Measurements from ENCODE around the gene SFXN2. TPM values are rescaled to one million over a fixed set of nuclear protein-coding genes. Genes with fewer than 3 reads are reported as not detected.

Gene SFXN2
- total and polyA plus RNA-seq, 2 experiments from 2014 or later: 5.7 to 6.2 TPM

DNA sequence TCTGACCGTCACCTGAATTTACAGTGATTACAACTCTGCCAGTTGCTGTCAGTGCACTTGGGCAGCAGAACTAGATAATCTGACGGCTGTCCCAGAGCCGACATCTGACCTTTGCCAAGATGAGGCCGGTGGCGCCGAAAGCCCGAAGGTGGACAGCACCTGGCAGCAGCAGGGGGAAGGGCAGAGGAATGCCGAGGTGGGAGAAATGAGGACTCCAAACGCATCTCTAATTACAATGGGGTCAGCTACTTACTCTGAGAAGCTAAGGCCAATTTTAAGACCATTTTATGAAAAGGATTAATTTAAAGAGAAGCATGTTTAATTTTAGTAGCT is 36.4 kb upstream of the SFXN2 start:
- ATAC-seq: 0 out of 3 replicates have a peak, but pooled peaks have one; percentile 2
- Histone ChIP-seq H4K20me1 (replicated peaks; ENCODE audit: insufficient read depth) (no peaks in the 10 kb centered on the region; the same call in 1 of the 2 replicates), H3K4me2 (peak overlapping the region; percentile 72), H3K27me3 (ENCODE audit: insufficient read depth) (no peaks in the 10 kb centered on the region), H3K79me2 (replicated peaks; ENCODE audit: insufficient read depth) (no peaks in the 10 kb centered on the region), H3K4me3 (peak overlapping the region; percentile 27; the same call in 1 of the 2 replicates), H3F3A (replicated peaks; ENCODE audit: low read depth) (peaks cover 25% of the 10 kb centered on the region), H3K4me1 (ENCODE audit: insufficient read depth) (peaks cover 57% of the 10 kb centered on the region), H3K36me3 (ENCODE audit: insufficient read depth) (no peaks in the 10 kb centered on the region), H2AFZ (no peak overlapping the region), H3K9me2 (ENCODE audit: insufficient read depth) (no peaks in the 10 kb centered on the region), H3K27ac (ENCODE audit: low read depth) (peak overlapping the region; percentile 24; the same call in 1 of the 2 replicates)
- H3K27me3 Mint-ChIP-seq (ENCODE audit: insufficient read depth, low read depth, poor library complexity): peaks cover 23% of the 10 kb centered on the region
- H3K36me3 Mint-ChIP-seq (ENCODE audit: low read depth): peaks cover 14% of the 10 kb centered on the region
- no peaks in the 10 kb centered on the region for H3K9me3 Mint-ChIP-seq
- H3K4me1 Mint-ChIP-seq: peaks cover 65% of the 10 kb centered on the region
- H3K4me3 Mint-ChIP-seq: peak overlapping the region; percentile 41; the same call in 2 of the 3 replicates
- TF ChIP-seq, protein P1, sequence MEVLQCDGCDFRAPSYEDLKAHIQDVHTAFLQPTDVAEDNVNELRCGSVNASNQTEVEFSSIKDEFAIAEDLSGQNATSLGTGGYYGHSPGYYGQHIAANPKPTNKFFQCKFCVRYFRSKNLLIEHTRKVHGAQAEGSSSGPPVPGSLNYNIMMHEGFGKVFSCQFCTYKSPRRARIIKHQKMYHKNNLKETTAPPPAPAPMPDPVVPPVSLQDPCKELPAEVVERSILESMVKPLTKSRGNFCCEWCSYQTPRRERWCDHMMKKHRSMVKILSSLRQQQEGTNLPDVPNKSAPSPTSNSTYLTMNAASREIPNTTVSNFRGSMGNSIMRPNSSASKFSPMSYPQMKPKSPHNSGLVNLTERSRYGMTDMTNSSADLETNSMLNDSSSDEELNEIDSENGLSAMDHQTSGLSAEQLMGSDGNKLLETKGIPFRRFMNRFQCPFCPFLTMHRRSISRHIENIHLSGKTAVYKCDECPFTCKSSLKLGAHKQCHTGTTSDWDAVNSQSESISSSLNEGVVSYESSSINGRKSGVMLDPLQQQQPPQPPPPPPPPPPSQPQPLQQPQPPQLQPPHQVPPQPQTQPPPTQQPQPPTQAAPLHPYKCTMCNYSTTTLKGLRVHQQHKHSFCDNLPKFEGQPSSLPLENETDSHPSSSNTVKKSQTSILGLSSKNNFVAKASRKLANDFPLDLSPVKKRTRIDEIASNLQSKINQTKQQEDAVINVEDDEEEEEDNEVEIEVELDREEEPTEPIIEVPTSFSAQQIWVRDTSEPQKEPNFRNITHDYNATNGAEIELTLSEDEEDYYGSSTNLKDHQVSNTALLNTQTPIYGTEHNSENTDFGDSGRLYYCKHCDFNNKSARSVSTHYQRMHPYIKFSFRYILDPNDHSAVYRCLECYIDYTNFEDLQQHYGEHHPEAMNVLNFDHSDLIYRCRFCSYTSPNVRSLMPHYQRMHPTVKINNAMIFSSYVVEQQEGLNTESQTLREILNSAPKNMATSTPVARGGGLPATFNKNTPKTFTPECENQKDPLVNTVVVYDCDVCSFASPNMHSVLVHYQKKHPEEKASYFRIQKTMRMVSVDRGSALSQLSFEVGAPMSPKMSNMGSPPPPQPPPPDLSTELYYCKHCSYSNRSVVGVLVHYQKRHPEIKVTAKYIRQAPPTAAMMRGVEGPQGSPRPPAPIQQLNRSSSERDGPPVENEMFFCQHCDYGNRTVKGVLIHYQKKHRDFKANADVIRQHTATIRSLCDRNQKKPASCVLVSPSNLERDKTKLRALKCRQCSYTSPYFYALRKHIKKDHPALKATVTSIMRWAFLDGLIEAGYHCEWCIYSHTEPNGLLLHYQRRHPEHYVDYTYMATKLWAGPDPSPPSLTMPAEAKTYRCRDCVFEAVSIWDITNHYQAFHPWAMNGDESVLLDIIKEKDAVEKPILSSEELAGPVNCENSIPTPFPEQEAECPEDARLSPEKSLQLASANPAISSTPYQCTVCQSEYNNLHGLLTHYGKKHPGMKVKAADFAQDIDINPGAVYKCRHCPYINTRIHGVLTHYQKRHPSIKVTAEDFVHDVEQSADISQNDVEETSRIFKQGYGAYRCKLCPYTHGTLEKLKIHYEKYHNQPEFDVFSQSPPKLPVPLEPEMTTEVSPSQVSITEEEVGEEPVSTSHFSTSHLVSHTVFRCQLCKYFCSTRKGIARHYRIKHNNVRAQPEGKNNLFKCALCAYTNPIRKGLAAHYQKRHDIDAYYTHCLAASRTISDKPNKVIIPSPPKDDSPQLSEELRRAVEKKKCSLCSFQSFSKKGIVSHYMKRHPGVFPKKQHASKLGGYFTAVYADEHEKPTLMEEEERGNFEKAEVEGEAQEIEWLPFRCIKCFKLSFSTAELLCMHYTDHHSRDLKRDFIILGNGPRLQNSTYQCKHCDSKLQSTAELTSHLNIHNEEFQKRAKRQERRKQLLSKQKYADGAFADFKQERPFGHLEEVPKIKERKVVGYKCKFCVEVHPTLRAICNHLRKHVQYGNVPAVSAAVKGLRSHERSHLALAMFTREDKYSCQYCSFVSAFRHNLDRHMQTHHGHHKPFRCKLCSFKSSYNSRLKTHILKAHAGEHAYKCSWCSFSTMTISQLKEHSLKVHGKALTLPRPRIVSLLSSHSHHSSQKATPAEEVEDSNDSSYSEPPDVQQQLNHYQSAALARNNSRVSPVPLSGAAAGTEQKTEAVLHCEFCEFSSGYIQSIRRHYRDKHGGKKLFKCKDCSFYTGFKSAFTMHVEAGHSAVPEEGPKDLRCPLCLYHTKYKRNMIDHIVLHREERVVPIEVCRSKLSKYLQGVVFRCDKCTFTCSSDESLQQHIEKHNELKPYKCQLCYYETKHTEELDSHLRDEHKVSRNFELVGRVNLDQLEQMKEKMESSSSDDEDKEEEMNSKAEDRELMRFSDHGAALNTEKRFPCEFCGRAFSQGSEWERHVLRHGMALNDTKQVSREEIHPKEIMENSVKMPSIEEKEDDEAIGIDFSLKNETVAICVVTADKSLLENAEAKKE (CRISPR knock-in tag; IDR thresholded peaks at IDR 0.05): no peak
- TF ChIP-seq EZH2phosphoT487 (IDR thresholded peaks at IDR 0.05; ENCODE audit: unreplicated experiment): no peak
- H3K27ac Mint-ChIP-seq: 0 out of 2 replicates have a peak overlapping the region, but pooled peaks have one; percentile 58
- DNase-seq (ENCODE audit: low spot score): no peak

DNA sequence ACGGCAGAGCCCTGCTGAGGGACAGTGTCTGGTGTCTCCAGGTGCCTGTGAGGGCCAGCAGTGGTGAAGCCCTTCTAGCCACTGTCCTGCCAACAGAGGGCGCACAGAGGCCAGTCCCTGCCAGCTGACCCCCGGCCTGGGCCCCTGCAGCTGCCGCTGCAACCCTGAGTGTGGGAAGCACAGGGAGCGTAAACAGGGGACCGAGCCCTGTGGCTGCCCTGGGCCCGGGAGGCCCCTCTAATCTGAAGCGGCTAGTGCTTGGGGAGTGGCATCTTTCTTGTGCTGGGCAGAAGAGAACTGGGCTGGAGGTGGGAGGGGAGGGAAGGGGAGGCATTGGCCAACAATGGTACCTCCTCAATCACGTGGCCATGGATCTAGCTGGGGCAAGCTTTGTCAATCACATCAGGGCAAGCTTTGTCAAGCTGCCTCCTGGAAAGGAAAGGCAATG is 35.6 kb upstream of the SFXN2 start:
- no peak overlapping the region for H2AFZ ChIP-seq
- H3K27me3 ChIP-seq (ENCODE audit: insufficient read depth): no peaks in the 10 kb centered on the region
- H3K4me2 ChIP-seq: peak overlapping the region; percentile 72
- H3K4me1 Mint-ChIP-seq: peaks cover 57% of the 10 kb centered on the region
- no peaks in the 10 kb centered on the region for H3K9me3 Mint-ChIP-seq
- H4K20me1 ChIP-seq (replicated peaks; ENCODE audit: insufficient read depth): no peaks in the 10 kb centered on the region; the same call in 1 of the 2 replicates
- H3K27ac Mint-ChIP-seq: peak overlapping the region; percentile 86; the same call in 1 of the 2 replicates
- H3F3A ChIP-seq (replicated peaks; ENCODE audit: low read depth): peaks cover 20% of the 10 kb centered on the region
- no peaks in the 10 kb centered on the region for H3K9me2 ChIP-seq (ENCODE audit: insufficient read depth)
- DNase-seq (ENCODE audit: low spot score) (peak; percentile 93), ATAC-seq (peak; percentile 87)
- H3K27me3 Mint-ChIP-seq (ENCODE audit: insufficient read depth, low read depth, poor library complexity): peaks cover 18% of the 10 kb centered on the region
- no peaks in the 10 kb centered on the region for H3K79me2 ChIP-seq (replicated peaks; ENCODE audit: insufficient read depth)
- peak overlapping the region; percentile 28; the same call in 1 of the 2 replicates for H3K4me3 ChIP-seq
- peaks cover 19% of the 10 kb centered on the region for H3K36me3 Mint-ChIP-seq (ENCODE audit: low read depth)
- peak overlapping the region; percentile 51; the same call in 1 of the 2 replicates for H3K27ac ChIP-seq (ENCODE audit: low read depth)
- peaks cover 48% of the 10 kb centered on the region for H3K4me1 ChIP-seq (ENCODE audit: insufficient read depth)
- peak overlapping the region; percentile 62 for H3K4me3 Mint-ChIP-seq
- H3K36me3 ChIP-seq (ENCODE audit: insufficient read depth): no peaks in the 10 kb centered on the region
- TF ChIP-seq, protein P2, sequence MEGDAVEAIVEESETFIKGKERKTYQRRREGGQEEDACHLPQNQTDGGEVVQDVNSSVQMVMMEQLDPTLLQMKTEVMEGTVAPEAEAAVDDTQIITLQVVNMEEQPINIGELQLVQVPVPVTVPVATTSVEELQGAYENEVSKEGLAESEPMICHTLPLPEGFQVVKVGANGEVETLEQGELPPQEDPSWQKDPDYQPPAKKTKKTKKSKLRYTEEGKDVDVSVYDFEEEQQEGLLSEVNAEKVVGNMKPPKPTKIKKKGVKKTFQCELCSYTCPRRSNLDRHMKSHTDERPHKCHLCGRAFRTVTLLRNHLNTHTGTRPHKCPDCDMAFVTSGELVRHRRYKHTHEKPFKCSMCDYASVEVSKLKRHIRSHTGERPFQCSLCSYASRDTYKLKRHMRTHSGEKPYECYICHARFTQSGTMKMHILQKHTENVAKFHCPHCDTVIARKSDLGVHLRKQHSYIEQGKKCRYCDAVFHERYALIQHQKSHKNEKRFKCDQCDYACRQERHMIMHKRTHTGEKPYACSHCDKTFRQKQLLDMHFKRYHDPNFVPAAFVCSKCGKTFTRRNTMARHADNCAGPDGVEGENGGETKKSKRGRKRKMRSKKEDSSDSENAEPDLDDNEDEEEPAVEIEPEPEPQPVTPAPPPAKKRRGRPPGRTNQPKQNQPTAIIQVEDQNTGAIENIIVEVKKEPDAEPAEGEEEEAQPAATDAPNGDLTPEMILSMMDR (conservative IDR thresholded peaks at IDR 0.05; ENCODE audit: low read depth in 2 of 2): peak; percentile 81 to 91
- no peak for TF ChIP-seq POLR2AphosphoS5 (IDR thresholded peaks at IDR 0.05; ENCODE audit: low read depth)
- TF ChIP-seq CREB1 (CRISPR knock-in tag; IDR thresholded peaks at IDR 0.05; ENCODE audit: low read depth): no peak

Measured in GM23338 (cell line).